Measurements from ENCODE around the gene DGCR8. TPM values are rescaled to one million over a fixed set of nuclear protein-coding genes. Genes with fewer than 3 reads are reported as not detected.

DGCR8 gene
- total RNA-seq, 2 donors from 2014 or later = 23.7 to 47.3 TPM

- Histone ChIP-seq H3K27ac (no peak overlapping the region), H3K36me3 (peaks cover 23% of the 10 kb centered on the region), H3K9me3 (no peaks in the 10 kb centered on the region), H3K4me1 (ENCODE audit: control insufficient read depth in 1 of 2, low read depth in 2 of 2) (peaks cover 8 to 31% of the 10 kb centered on the region in 2 donors), H3K4me3 (no peak overlapping the region), H3K27me3 (replicated peaks; ENCODE audit: insufficient read depth) (no peaks in the 10 kb centered on the region)
- ATAC-seq (ENCODE audit: insufficient number of reproducible peaks, low FRiP score, low read depth) (no peak), DNase-seq (ENCODE audit: low spot score) (no peak)
- TF ChIP-seq CTCF (IDR thresholded peaks at IDR 0.05) = no peak
Measured at GRCh38 chr22:20035375-20036083, 44.5 kb upstream of the DGCR8 start.

GRCh38 chr22:20036084-20036482 is 44.0 kb upstream of the DGCR8 start:
- ATAC-seq (ENCODE audit: insufficient number of reproducible peaks, low FRiP score, low read depth) (no peak), DNase-seq (ENCODE audit: low spot score) (no peak)
- TF ChIP-seq CTCF (IDR thresholded peaks at IDR 0.05) = no peak
- Histone ChIP-seq H3K27me3 (replicated peaks; ENCODE audit: insufficient read depth) (no peaks in the 10 kb centered on the region), H3K4me1 (ENCODE audit: control insufficient read depth in 1 of 2, low read depth in 2 of 2) (peaks cover 8 to 31% of the 10 kb centered on the region in 2 donors), H3K4me3 (no peak overlapping the region), H3K36me3 (peaks cover 27% of the 10 kb centered on the region), H3K27ac (no peak overlapping the region), H3K9me3 (no peaks in the 10 kb centered on the region)

- H3K36me3 ChIP-seq = peaks cover 28% of the 10 kb centered on the region
- ATAC-seq (ENCODE audit: insufficient number of reproducible peaks, low FRiP score, low read depth) (no peak), DNase-seq (ENCODE audit: low spot score) (no peak)
- no peak for TF ChIP-seq CTCF (IDR thresholded peaks at IDR 0.05)
- no peaks in the 10 kb centered on the region for H3K9me3 ChIP-seq
- no peak overlapping the region for H3K4me3 ChIP-seq
- H3K4me1 ChIP-seq (ENCODE audit: control insufficient read depth in 1 of 2, low read depth in 2 of 2) = peaks cover 8 to 31% of the 10 kb centered on the region in 2 donors
- H3K27ac ChIP-seq = no peak overlapping the region
- H3K27me3 ChIP-seq (replicated peaks; ENCODE audit: insufficient read depth) = no peaks in the 10 kb centered on the region
Measured at GRCh38 chr22:20036535-20037392, 43.3 kb upstream of the DGCR8 start.

GRCh38 chr22:20037419-20037818 is 42.6 kb upstream of the DGCR8 start:
- Histone ChIP-seq H3K4me1 (ENCODE audit: control insufficient read depth in 1 of 2, low read depth in 2 of 2) (peaks cover 8 to 27% of the 10 kb centered on the region in 2 donors), H3K36me3 (peaks cover 31% of the 10 kb centered on the region), H3K9me3 (no peaks in the 10 kb centered on the region), H3K27ac (no peak overlapping the region), H3K4me3 (no peak overlapping the region), H3K27me3 (replicated peaks; ENCODE audit: insufficient read depth) (no peaks in the 10 kb centered on the region)
- TF ChIP-seq CTCF (IDR thresholded peaks at IDR 0.05) = no peak
- ATAC-seq (ENCODE audit: insufficient number of reproducible peaks, low FRiP score, low read depth) (no peak), DNase-seq (ENCODE audit: low spot score) (no peak)

GRCh38 chr22:20038574-20038973 is 41.5 kb upstream of the DGCR8 start:
- DNase-seq (ENCODE audit: low spot score) (no peak), ATAC-seq (ENCODE audit: insufficient number of reproducible peaks, low FRiP score, low read depth) (no peak)
- Histone ChIP-seq H3K27me3 (replicated peaks; ENCODE audit: insufficient read depth) (no peaks in the 10 kb centered on the region), H3K4me1 (ENCODE audit: control insufficient read depth in 1 of 2, low read depth in 2 of 2) (peaks cover 0 to 15% of the 10 kb centered on the region in 2 donors), H3K36me3 (peaks cover 38% of the 10 kb centered on the region), H3K27ac (no peak overlapping the region), H3K9me3 (no peaks in the 10 kb centered on the region), H3K4me3 (no peak overlapping the region)
- no peak for TF ChIP-seq CTCF (IDR thresholded peaks at IDR 0.05)

Data from thoracic aorta (tissue), 2 donors.